T-helper 2 cell treated with Interferon-gamma antibody and Interleukin-4, amounts not matched to agents 5 μg/mL and 100 μg/mL, for 36 hours (primary cell): ENCODE results near the gene GDI1.
A peak's percentile ranks its signal among the peaks of the same experiment; 100 is the strongest.

ENCODE experiments used
- DNase-seq: peaks from one replicate; pipeline ENCODE4 v3.0.0; 2021; ENCODE audit warnings: low spot score
- H3K27ac Mint-ChIP-seq: one replicate; pipeline ENCODE4 v1.8.0; 2021; ENCODE audit warnings: mild to moderate bottlenecking, mixed read lengths
- H3K27me3 Mint-ChIP-seq: one replicate; pipeline ENCODE4 v1.8.0; 2021; ENCODE audit warnings: low read depth, mixed read lengths
- H3K36me3 Mint-ChIP-seq: one replicate; pipeline ENCODE4 v1.8.0; 2021; ENCODE audit warnings: low read depth, mixed read lengths
- H3K4me1 Mint-ChIP-seq: one replicate; pipeline ENCODE4 v1.8.0; 2021; ENCODE audit warnings: low read depth, mixed read lengths
- H3K4me3 Mint-ChIP-seq: one replicate; pipeline ENCODE4 v1.8.0; 2022; ENCODE audit warnings: mild to moderate bottlenecking, moderate library complexity, mixed read lengths
- H3K9me3 Mint-ChIP-seq: one replicate; pipeline ENCODE4 v1.8.0; 2021; ENCODE audit warnings: mixed read lengths

The GDI1 gene

DNA sequence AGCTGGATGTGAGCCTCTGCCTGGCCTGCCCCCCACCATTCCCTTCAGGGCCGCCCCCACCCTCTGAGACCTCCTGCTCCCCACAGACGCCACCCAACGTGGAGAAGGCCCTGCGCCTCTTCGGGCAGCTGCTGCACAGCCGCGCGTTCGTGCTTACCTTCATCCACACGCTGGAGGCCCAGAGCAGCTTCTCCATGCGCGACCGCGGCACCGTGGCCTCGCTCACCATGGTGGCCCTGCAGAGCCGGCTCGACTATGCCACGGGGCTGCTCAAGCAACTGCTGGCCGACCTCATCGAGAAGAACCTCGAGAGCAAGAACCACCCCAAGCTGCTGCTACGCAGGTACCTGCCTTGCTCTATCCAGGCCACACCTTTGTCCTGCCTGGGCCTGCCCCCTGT is 31.3 kb downstream of the GDI1 start:
- no peaks in the 10 kb centered on the region for H3K4me1 Mint-ChIP-seq
- no peak overlapping the region for H3K27ac Mint-ChIP-seq
- H3K27me3 Mint-ChIP-seq, result no peaks in the 10 kb centered on the region
- DNase-seq, result no peak
- H3K9me3 Mint-ChIP-seq, result no peaks in the 10 kb centered on the region
- no peaks in the 10 kb centered on the region for H3K36me3 Mint-ChIP-seq
- H3K4me3 Mint-ChIP-seq, result no peak overlapping the region

DNA sequence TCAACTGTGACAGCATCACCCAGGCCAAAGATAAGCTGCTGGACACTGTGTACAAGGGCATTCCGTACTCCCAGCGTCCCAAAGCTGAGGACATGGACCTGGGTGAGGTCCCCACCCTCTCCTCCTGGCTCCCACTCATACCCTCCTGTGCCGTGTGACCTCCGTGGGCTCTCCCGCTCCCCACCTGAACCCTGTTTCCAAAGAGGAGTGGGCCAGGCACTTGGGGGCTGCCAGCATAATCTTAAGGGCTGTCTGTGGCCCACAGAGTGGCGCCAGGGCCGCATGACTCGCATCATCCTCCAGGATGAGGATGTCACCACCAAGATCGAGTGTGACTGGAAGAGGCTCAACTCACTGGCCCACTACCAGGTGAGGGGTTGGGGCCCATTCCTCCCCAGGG is 32.2 kb downstream of the GDI1 start:
- Mint-ChIP-seq H3K4me3 (no peak overlapping the region), H3K27ac (no peak overlapping the region), H3K9me3 (no peaks in the 10 kb centered on the region), H3K36me3 (no peaks in the 10 kb centered on the region), H3K4me1 (no peaks in the 10 kb centered on the region), H3K27me3 (no peaks in the 10 kb centered on the region)
- no peak for DNase-seq

DNA sequence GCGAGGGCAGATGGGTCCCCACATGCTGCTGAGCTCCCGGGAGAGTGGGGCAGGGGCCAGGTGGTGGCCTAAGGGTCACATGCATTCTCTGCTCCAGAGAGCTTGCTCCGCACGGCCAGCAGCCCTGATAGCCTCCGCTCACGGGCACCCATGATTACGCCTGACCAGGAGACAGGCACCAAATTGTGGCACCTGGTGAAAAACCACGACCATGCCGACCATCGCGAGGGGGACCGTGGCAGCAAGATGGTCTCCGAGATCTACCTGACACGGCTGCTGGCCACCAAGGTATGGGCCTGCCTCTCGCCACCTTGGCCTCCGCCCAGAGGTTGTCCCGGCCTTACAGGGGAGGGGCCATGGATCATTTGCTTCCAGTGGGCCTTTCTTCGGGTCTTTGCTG is 32.9 kb downstream of the GDI1 start:
- Mint-ChIP-seq H3K27ac (no peak overlapping the region), H3K9me3 (no peaks in the 10 kb centered on the region), H3K36me3 (no peaks in the 10 kb centered on the region), H3K4me1 (no peaks in the 10 kb centered on the region), H3K27me3 (no peaks in the 10 kb centered on the region), H3K4me3 (no peak overlapping the region)
- DNase-seq, result no peak

DNA sequence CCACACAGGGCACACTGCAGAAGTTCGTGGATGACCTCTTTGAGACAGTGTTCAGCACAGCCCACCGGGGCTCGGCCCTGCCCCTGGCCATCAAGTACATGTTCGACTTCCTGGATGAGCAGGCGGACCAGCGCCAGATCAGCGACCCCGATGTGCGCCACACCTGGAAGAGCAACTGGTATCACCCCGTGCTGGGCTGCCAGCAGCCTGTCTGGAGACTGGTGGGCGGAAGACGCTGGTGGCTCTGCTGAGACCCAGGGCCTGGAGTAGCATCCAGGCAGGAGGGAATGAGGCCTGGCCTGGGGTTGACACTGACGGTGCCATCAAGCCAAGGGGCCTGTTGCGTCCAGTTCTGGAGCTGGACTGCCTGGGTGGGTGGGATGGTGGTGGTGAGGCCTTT is 33.5 kb downstream of the GDI1 start:
- peaks cover 1% of the 10 kb centered on the region for H3K4me1 Mint-ChIP-seq
- no peak overlapping the region for H3K27ac Mint-ChIP-seq
- DNase-seq, result no peak
- no peaks in the 10 kb centered on the region for H3K36me3 Mint-ChIP-seq
- H3K27me3 Mint-ChIP-seq, result no peaks in the 10 kb centered on the region
- H3K9me3 Mint-ChIP-seq, result no peaks in the 10 kb centered on the region
- H3K4me3 Mint-ChIP-seq, result no peak overlapping the region

DNA sequence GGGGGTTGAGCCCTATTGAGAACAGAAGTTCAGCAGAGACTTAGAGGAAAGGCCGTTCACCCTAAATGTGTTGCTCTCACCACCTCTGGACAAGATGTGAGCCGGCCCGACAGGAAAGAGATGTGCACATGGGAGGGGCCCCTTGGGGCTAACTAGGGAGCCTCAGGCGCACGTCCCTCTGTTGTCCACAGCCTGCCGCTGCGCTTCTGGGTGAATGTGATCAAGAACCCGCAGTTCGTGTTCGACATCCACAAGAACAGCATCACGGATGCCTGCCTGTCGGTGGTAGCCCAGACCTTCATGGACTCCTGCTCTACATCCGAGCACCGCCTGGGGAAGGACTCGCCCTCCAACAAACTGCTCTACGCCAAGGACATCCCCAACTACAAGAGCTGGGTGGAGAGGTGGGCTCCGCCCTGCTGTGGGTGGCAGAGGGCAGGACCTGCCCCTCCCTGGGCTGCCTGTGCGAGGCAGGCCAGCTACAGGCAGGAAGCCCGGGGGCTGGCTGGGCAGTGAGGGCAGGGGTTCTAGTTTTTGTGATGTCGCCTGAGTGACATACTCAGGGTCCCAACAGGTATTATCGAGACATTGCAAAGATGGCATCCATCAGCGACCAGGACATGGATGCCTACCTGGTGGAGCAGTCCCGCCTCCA is 34.1 kb downstream of the GDI1 start:
- H3K27ac Mint-ChIP-seq, result no peak overlapping the region
- no peak overlapping the region for H3K4me3 Mint-ChIP-seq
- H3K4me1 Mint-ChIP-seq, result peaks cover 4% of the 10 kb centered on the region
- H3K27me3 Mint-ChIP-seq, result no peaks in the 10 kb centered on the region
- no peaks in the 10 kb centered on the region for H3K9me3 Mint-ChIP-seq
- no peaks in the 10 kb centered on the region for H3K36me3 Mint-ChIP-seq
- no peak for DNase-seq

DNA sequence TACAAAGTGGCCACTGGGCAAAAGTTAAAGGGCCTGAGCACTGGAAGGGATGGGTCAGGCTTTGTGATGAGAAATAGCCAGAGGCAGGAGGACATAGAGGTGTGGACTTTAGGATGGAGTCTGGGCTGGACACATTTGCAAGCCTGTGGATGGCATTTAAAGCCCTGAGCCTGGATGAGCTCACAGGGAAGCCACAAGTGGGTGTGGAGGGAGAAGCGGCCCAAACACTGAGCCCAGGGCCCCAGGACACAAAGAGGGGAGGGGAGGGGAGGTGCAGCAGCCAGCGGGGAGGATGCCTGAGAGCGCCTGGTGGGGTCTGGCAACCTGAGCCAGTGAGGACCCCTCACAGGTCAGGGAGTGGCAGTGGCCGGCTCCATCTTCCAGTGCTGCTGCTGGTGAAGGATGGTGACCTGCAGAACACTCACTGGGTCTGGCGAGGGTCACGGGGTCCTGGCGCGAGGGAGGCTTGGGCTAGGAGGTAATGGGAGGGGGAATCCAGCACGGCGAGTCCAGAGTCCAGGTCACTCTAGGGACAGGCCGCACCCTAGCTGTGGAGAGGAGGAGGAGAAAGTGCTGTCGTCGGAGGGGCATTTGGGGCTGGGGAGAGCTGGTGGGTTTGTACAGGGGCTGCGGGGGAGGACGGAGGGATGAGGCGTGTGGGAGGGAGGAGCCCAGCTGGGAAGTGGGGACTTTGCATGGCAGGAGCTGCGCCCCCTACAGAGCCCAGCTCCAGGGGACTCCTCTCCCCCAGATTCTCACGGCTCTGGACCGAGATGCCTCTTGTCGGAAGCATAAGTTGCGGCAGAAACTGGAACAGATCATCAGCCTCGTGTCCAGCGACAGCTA is 35.1 kb downstream of the GDI1 start:
- no peaks in the 10 kb centered on the region for H3K9me3 Mint-ChIP-seq
- no peaks in the 10 kb centered on the region for H3K27me3 Mint-ChIP-seq
- no peak overlapping the region for H3K27ac Mint-ChIP-seq
- H3K4me3 Mint-ChIP-seq, result no peak overlapping the region
- no peaks in the 10 kb centered on the region for H3K36me3 Mint-ChIP-seq
- DNase-seq, result no peak
- H3K4me1 Mint-ChIP-seq, result peaks cover 9% of the 10 kb centered on the region

DNA sequence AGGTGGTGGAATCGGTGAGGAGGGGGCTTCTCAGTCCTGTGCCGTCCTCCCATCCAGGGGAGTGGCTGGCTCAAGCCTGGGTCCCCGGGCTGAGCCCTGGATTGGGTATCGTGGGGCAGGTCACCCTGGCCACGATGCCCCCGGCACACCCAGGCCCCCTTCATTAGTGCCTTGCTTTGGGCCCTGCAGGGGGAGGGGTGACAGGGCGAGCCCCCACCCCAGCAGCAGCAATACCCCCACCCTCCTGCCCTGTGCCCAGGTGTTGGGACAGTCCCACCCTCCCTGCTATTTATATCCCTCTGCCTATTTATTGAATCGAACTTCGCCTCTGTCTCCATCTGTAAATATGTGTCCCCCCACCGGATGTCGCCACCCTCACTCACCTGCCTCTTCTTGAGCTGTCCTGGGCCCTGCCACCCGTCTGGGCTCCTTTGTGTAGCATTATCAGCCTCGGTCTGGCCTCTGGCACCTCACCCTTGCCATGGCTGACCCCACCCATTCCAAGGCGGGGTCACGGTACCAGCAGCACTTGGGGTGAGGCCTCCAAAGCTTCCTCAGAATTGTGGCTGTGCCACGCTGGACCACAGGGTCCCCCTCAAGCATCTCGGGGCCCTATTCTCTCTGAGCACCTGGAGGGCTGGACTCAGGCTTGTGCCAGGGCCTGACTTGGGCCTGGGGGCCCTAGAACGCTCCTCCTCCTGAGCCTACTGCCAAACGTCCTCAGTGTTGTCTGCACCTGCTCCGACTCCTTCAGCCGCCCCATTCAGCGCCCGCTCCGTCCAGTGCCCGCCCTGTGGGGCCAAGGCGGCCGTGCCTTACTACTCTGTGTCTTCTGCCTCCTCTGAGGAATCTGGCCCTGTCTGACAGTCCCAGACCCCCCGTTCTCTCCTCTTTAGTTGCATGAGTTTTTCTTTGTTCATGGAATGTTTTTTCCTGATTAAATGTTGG is 36.0 kb downstream of the GDI1 start:
- Mint-ChIP-seq H3K4me3 (no peak overlapping the region), H3K27me3 (no peaks in the 10 kb centered on the region), H3K36me3 (no peaks in the 10 kb centered on the region), H3K4me1 (peaks cover 11% of the 10 kb centered on the region), H3K9me3 (no peaks in the 10 kb centered on the region), H3K27ac (no peak overlapping the region)
- no peak for DNase-seq

DNA sequence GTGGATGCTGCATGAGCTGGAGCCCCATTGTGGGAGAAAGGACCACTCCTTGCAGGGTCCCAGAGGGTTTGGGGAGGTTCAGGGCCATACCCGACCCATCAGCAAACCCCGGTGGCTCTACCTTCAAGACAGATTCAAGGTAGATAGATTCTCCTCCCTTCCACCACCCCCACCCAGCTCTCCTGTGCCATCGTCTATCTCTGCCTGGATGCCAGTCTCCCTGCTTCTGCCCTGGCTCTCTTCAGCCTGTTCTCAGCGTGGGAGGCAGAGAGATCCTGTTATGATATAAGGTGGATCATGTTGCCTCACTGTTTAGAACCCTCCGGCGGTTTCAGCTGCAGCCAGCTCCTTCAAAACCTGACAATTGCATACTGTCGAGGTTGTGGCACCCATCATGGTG is 36.7 kb downstream of the GDI1 start:
- no peak for DNase-seq
- H3K27me3 Mint-ChIP-seq, result no peaks in the 10 kb centered on the region
- no peak overlapping the region for H3K27ac Mint-ChIP-seq
- H3K4me3 Mint-ChIP-seq, result no peak overlapping the region
- no peaks in the 10 kb centered on the region for H3K9me3 Mint-ChIP-seq
- H3K36me3 Mint-ChIP-seq, result no peaks in the 10 kb centered on the region
- peaks cover 11% of the 10 kb centered on the region for H3K4me1 Mint-ChIP-seq

DNA sequence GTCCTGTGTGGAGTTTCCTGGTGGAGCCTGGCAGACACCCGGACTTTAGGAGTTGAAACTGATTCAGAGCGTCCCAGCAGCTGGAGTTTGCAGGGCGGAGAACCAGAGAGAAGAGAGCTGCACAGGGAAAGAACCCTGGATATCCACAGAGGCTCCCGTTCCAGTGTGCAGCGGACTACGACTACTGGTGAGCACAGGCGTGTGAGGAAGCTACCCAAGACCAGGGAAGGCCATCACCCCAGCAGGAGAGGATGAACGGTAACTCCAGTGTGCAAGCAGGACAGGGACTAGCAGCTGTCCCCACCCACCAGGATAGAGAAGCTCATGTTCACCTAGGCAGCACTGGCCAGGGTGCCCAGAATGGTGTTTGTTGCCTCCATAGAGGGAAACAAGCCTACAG is 39.9 kb downstream of the GDI1 start:
- peak overlapping the region; percentile 40 for H3K4me3 Mint-ChIP-seq
- H3K9me3 Mint-ChIP-seq, result no peaks in the 10 kb centered on the region
- DNase-seq, result no peak
- peak overlapping the region; percentile 31 for H3K27ac Mint-ChIP-seq
- peaks cover 11% of the 10 kb centered on the region for H3K4me1 Mint-ChIP-seq
- H3K36me3 Mint-ChIP-seq, result no peaks in the 10 kb centered on the region
- H3K27me3 Mint-ChIP-seq, result no peaks in the 10 kb centered on the region

DNA sequence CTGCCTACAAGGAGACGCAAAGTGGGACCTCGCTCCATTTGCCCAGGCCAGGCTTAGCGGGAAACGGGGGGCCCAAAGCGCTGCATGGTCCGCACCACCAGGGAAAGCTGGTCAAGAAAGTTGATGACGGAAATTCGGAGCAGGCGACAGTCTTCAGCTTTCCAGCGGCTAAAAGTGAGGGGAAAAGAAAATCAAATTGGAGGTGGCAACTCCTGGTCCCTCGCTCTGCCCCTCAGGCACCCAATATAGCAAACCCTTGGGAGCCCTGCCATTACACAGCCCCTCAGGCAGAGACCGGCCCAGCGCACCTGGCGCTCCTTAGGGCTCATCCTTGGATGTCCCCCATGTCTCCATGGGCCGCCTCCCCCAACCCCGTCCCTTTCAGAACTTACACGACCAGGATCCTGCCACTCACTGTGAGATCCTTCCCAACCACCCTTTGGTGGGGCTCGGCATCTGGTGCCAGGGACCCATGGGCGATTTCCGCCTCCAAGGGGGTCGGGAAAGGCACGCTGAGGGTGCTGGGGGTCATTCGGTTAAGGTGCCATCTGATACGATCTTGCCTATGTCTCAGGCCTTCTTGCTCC is 41.0 kb downstream of the GDI1 start:
- H3K36me3 Mint-ChIP-seq, result no peaks in the 10 kb centered on the region
- peaks cover 15% of the 10 kb centered on the region for H3K4me1 Mint-ChIP-seq
- H3K9me3 Mint-ChIP-seq, result no peaks in the 10 kb centered on the region
- no peaks in the 10 kb centered on the region for H3K27me3 Mint-ChIP-seq
- peak overlapping the region; percentile 92 for H3K4me3 Mint-ChIP-seq
- DNase-seq, result no peak
- peak overlapping the region; percentile 75 for H3K27ac Mint-ChIP-seq

DNA sequence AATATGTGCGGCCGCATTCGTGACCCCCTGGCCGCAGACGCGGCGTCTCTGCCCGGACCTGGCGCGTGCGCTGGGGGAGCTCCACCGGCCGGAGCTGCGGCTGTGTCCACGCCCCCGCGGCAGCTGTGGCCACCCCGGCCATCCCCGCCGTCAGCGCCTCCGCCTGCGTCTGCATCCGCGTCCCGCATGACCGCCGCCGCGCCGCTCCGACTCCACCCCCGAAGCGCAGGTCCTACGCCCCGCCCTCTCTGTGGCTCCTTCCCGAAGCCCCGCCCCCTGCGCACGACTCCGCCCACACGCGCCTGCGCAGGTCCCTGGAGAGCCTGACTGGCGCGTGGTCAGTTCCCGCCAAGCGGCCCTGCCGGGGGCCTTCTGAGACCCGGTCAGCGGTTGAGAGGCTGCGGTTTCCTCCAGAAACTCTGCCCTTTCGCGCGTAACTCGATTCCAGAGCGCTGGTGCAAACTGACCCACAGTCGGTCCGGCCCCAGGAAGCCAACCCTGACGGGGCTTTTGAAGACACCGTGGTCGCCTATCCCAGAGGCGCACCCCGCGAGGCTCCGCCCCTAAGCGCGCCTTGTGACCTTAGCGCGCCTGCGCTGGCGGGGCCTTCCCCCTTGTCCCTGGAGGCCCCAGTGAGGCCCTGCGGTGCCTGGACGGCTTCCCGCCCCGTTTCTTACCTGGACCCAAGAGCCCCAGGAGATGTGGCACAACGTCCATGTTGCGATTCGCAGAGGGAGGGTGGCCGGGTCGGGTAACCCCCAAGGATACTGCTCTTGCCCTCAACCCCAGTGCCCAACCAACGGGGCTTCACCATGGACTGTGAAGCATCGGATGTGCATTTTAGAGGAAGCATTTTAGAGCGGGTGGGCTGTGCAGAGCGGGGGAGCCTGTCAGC is 42.0 kb downstream of the GDI1 start, which contains the start of gene LAGE3:
Gene LAGE3 (minus strand): TSS at position 554 of the 895 bp plus-strand sequence. CDS start 366 bp downstream, at position 188.
- Mint-ChIP-seq H3K27ac (peak within 1 kb of the TSS; percentile 83), H3K9me3 (no peaks in the 10 kb centered on the region), H3K36me3 (peaks cover 6% of the 10 kb centered on the region), H3K4me3 (peak within 1 kb of the TSS; percentile 92), H3K27me3 (no peaks in the 10 kb centered on the region), H3K4me1 (peaks cover 18% of the 10 kb centered on the region)
- peak; percentile 93 for DNase-seq

DNA sequence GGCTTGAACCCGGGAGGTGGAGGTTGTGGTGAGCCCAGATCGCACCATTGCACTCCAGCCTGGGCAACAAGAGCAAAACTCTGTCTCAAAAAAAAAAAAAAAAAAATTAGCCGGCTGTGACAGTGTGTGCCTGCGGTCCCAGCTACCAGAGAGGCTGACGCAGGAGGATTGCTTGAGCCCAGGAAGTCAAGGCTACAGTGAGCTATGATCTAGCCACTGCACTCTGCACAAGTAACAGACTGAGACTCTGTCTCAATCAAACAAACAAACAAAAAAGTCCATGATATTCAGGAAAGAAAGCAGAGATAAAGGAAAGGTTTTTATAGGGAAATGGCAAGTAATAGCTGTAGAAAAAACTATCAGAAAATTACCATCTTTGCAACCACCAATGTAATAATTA is 44.2 kb downstream of the GDI1 start:
- H3K4me1 Mint-ChIP-seq, result peaks cover 17% of the 10 kb centered on the region
- no peak for DNase-seq
- no peaks in the 10 kb centered on the region for H3K9me3 Mint-ChIP-seq
- no peak overlapping the region for H3K4me3 Mint-ChIP-seq
- H3K27ac Mint-ChIP-seq, result no peak overlapping the region
- H3K27me3 Mint-ChIP-seq, result no peaks in the 10 kb centered on the region
- H3K36me3 Mint-ChIP-seq, result peaks cover 11% of the 10 kb centered on the region
